ENCODE data around the gene TRAPPC4.
"Not testable (repeated sequence)": the region's sequence is repeated elsewhere in the genome, so short reads cannot be mapped to it uniquely, and the experiment has no call there.

TRAPPC4 gene

GRCh38 chr11:118984825-118985224 lies 33.7 kb upstream of the TRAPPC4 start:
- H3K36me3 ChIP-seq (ENCODE audit: insufficient read depth), result no peaks in the 10 kb centered on the region
- H3K79me2 ChIP-seq (ENCODE audit: insufficient read depth, low read depth), result no peaks in the 10 kb centered on the region
- TF ChIP-seq, protein P1, sequence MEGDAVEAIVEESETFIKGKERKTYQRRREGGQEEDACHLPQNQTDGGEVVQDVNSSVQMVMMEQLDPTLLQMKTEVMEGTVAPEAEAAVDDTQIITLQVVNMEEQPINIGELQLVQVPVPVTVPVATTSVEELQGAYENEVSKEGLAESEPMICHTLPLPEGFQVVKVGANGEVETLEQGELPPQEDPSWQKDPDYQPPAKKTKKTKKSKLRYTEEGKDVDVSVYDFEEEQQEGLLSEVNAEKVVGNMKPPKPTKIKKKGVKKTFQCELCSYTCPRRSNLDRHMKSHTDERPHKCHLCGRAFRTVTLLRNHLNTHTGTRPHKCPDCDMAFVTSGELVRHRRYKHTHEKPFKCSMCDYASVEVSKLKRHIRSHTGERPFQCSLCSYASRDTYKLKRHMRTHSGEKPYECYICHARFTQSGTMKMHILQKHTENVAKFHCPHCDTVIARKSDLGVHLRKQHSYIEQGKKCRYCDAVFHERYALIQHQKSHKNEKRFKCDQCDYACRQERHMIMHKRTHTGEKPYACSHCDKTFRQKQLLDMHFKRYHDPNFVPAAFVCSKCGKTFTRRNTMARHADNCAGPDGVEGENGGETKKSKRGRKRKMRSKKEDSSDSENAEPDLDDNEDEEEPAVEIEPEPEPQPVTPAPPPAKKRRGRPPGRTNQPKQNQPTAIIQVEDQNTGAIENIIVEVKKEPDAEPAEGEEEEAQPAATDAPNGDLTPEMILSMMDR (conservative IDR thresholded peaks at IDR 0.05; ENCODE audit: low read depth, low read length), result no peak
- no peak overlapping the region for H3K4me3 ChIP-seq (IDR thresholded peaks at IDR 0.05; ENCODE audit: insufficient read depth, low read depth, low read length)
- no peak overlapping the region for H3K27ac ChIP-seq
- no peak overlapping the region for H3K4me2 ChIP-seq
- no peaks in the 10 kb centered on the region for H4K20me1 ChIP-seq (ENCODE audit: insufficient read depth)
- no peak overlapping the region for H3K9ac ChIP-seq
- H2AFZ ChIP-seq (ENCODE audit: low read depth), result no peak overlapping the region
- H3K27me3 ChIP-seq (ENCODE audit: insufficient read depth, low read depth), result no peaks in the 10 kb centered on the region
- H3K4me1 ChIP-seq (ENCODE audit: low read depth, poor library complexity, severe bottlenecking), result no peaks in the 10 kb centered on the region

DNA sequence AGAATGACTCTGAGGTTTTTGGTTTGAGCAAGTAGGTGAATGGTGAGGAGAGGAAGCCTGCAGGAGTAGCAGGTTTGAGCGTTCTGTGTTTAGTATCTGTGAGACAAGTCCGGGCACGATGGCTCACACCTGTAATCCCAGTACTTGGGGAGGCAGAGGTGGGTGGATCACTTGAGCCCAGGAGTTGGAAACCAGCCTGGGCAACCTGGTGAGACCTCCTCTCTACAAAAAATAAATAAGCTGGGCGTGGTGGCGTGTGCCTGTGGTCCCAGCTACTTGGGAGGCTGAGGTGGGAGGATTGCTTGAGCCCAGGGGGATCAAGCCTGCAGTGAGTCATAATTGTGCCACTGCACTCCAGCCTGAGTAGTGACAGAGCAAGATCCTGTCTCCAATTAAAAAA lies 30.3 kb upstream of the TRAPPC4 start:
- H3K9ac ChIP-seq, result no peak overlapping the region
- TF ChIP-seq, protein P1 (conservative IDR thresholded peaks at IDR 0.05; ENCODE audit: low read depth, low read length), result no peak
- H3K27ac ChIP-seq, result no peak overlapping the region

GRCh38 chr11:118991486-118992038 lies 27.0 kb upstream of the TRAPPC4 start:
- H4K20me1 ChIP-seq (ENCODE audit: insufficient read depth); H3K4me2 ChIP-seq; H3K79me2 ChIP-seq (ENCODE audit: insufficient read depth, low read depth); H3K27ac ChIP-seq; H3K27me3 ChIP-seq (ENCODE audit: insufficient read depth, low read depth); H3K4me1 ChIP-seq (ENCODE audit: low read depth, poor library complexity, severe bottlenecking); H3K9ac ChIP-seq; H2AFZ ChIP-seq (ENCODE audit: low read depth); H3K36me3 ChIP-seq (ENCODE audit: insufficient read depth); H3K4me3 ChIP-seq (IDR thresholded peaks at IDR 0.05; ENCODE audit: insufficient read depth, low read depth, low read length): not testable (repeated sequence)

More for the DNA sequence above, 30.3 kb upstream of the TRAPPC4 start:
- Histone ChIP-seq H3K79me2 (ENCODE audit: insufficient read depth, low read depth) (no peaks in the 10 kb centered on the region), H3K4me2 (no peak overlapping the region), H2AFZ (ENCODE audit: low read depth) (no peak overlapping the region), H3K4me1 (ENCODE audit: low read depth, poor library complexity, severe bottlenecking) (no peaks in the 10 kb centered on the region), H3K4me3 (IDR thresholded peaks at IDR 0.05; ENCODE audit: insufficient read depth, low read depth, low read length) (no peak overlapping the region), H4K20me1 (ENCODE audit: insufficient read depth) (no peaks in the 10 kb centered on the region), H3K27me3 (ENCODE audit: insufficient read depth, low read depth) (no peaks in the 10 kb centered on the region), H3K36me3 (ENCODE audit: insufficient read depth) (no peaks in the 10 kb centered on the region)

DNA sequence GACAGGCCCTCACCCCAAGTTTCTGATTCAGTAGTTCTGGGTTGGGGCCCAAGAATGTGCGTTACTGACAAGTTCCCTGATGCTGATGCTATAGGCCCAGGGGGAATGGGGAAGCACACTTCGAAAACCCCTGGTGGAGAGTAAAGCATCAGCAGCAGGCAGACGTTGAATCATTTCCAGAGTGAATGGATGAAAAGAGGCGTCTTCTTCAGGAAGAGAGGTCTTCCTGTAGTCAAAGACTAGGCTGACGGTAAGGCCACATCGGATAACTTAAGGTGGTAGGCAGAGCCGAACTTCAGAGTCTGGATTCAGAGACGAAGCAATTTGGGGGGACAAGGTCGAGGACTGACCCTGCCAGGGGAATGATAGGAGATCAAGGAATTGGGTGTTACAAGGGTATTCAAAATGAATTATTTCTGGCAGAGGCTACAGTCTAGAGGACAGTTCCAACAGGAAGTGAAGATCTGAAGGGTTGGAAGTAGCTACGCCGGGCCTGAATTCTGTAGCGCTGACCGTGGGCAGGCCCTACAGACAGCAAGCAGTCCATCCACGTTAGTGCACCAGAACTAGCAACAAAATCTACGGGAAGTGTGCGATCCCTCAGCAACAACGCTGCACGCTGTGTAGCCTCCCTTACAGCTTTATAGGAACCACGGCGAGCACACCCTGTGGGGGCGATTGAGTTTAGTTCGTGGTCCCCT lies 21.5 kb upstream of the TRAPPC4 start:
- Histone ChIP-seq H3K4me1 (ENCODE audit: low read depth, poor library complexity, severe bottlenecking) (no peaks in the 10 kb centered on the region), H2AFZ (ENCODE audit: low read depth) (peak overlapping the region; percentile 87), H4K20me1 (ENCODE audit: insufficient read depth) (no peaks in the 10 kb centered on the region), H3K27ac (peak overlapping the region; percentile 42; the same call in 1 of the 2 replicates), H3K27me3 (ENCODE audit: insufficient read depth, low read depth) (no peaks in the 10 kb centered on the region), H3K9ac (peak overlapping the region; percentile 44; the same call in 1 of the 2 replicates), H3K79me2 (ENCODE audit: insufficient read depth, low read depth) (no peaks in the 10 kb centered on the region), H3K4me3 (IDR thresholded peaks at IDR 0.05; ENCODE audit: insufficient read depth, low read depth, low read length) (no peak overlapping the region), H3K36me3 (ENCODE audit: insufficient read depth) (peaks cover 4% of the 10 kb centered on the region; the same call in 1 of the 2 replicates), H3K4me2 (peak overlapping the region; percentile 68)
- TF ChIP-seq, protein P1 (conservative IDR thresholded peaks at IDR 0.05; ENCODE audit: low read depth, low read length), result no peak

All from KMS-11 (cell line).